ENCODE results near the gene SERPINC1. TPM values are rescaled to one million over a fixed set of nuclear protein-coding genes. Genes with fewer than 3 reads are reported as not detected.
A peak's percentile ranks its signal among the peaks of the same experiment; 100 is the strongest.
"Not testable (repeated sequence)": the region's sequence is repeated elsewhere in the genome, so short reads cannot be mapped to it uniquely, and the experiment has no call there.

Gene SERPINC1
- total RNA-seq, 1 donor from 2014 or later: not detected

DNA sequence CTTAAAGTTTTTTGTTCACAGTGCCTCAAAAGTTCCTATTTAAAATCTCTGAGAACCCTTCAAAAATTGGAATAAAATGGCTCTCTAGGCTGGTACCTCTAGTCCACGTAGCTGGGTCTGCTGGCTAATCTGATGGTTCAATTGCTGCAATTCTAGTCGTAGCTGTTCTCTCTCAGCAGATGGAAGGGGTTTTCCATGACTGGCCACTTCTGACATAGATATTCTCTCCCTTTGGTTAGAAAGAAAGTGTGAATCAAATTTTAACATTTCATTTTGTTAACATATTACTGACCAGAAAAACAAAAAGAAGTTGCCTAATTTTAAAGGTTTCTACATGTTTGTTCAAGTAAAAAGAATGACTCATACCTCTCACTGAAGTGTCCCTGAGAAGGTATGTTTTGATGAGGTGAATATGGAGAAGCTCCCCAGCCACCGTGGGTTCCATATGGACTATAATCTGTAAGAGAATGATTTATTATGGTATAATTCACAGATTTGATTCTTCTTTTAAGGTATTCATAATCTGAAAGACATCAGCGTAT is 29.3 kb upstream of the SERPINC1 start:
- DNase-seq (no peak), ATAC-seq (no peak)
- no peaks in the 10 kb centered on the region for H3K4me1 ChIP-seq
- H3K4me3 ChIP-seq: no peak overlapping the region
- H3K36me3 ChIP-seq: peaks cover 100% of the 10 kb centered on the region
- TF ChIP-seq, protein P1, sequence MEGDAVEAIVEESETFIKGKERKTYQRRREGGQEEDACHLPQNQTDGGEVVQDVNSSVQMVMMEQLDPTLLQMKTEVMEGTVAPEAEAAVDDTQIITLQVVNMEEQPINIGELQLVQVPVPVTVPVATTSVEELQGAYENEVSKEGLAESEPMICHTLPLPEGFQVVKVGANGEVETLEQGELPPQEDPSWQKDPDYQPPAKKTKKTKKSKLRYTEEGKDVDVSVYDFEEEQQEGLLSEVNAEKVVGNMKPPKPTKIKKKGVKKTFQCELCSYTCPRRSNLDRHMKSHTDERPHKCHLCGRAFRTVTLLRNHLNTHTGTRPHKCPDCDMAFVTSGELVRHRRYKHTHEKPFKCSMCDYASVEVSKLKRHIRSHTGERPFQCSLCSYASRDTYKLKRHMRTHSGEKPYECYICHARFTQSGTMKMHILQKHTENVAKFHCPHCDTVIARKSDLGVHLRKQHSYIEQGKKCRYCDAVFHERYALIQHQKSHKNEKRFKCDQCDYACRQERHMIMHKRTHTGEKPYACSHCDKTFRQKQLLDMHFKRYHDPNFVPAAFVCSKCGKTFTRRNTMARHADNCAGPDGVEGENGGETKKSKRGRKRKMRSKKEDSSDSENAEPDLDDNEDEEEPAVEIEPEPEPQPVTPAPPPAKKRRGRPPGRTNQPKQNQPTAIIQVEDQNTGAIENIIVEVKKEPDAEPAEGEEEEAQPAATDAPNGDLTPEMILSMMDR (IDR thresholded peaks at IDR 0.05): no peak
- H3K27me3 ChIP-seq: no peaks in the 10 kb centered on the region
- H3K27ac ChIP-seq: no peak overlapping the region
- no peaks in the 10 kb centered on the region for H3K9me3 ChIP-seq
- intact Hi-C loops (cut with DNase I): no loop called here

DNA sequence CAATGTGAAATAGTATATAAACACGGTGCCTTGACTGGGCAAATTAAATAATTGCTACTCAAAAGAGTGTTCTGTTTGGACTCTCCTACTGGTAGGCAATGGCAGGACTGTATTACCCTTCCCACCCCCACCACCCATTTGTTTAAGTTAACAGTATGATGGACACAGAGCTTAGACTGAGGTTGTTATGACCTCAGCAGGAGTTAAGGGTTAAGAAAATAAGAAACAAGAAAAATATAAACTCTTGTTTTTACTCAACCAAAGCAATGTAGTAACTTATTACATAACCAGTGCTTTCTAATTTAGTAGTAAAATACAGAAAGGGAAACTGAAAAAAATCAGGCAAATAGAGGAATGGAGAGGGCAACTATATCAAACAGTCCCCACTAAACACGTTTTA is 19.9 kb upstream of the SERPINC1 start:
- H3K4me1 ChIP-seq: no peaks in the 10 kb centered on the region
- peaks cover 90% of the 10 kb centered on the region for H3K36me3 ChIP-seq
- ATAC-seq (no peak), DNase-seq (no peak)
- H3K27ac ChIP-seq: no peak overlapping the region
- no peaks in the 10 kb centered on the region for H3K9me3 ChIP-seq
- intact Hi-C loops (cut with DNase I): no loop called here
- no peak overlapping the region for H3K4me3 ChIP-seq
- TF ChIP-seq, protein P1 (IDR thresholded peaks at IDR 0.05): no peak
- H3K27me3 ChIP-seq: no peaks in the 10 kb centered on the region

DNA sequence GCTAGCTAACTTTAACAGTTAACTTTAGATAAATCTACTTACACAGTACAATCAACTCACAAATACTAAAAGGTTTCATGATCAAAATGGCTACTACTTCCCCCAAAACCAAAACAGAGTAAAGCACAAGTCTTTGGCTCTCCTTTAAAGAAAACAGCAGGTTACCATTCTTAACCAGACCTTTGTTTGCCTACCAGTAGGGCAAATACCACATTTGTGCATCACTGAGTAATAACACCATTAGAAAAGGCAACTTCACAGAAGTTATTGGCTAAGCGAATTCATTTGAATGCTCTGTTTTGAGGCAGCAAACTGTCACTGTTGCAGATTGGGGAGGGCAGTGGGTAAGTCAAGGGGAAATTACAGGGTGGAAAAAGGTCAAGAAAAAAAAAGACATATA is 17.3 kb upstream of the SERPINC1 start:
- peaks cover 66% of the 10 kb centered on the region for H3K36me3 ChIP-seq
- ATAC-seq: no peak

DNA sequence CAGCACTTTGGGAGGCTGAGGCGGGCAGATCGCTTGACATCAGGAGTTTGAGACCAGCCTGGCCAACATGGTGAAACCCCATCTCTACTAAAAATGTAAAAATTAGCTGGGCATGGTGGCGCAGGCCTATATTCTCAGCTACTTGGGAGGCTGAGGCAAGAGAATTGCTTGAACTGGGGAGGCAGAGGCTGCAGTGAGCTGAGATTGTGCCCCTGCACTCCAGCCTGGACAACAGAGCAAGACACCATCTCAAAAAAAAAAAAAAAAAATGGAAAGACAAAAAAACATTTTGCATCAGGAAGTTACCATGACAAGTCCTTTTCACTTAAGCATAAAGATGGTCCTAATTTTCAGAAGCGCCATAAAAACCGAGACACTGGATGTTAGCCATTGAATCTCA is 13.4 kb upstream of the SERPINC1 start:
- H3K36me3 ChIP-seq: peaks cover 36% of the 10 kb centered on the region
- H3K4me1 ChIP-seq; H3K27ac ChIP-seq; H3K4me3 ChIP-seq; intact Hi-C loops (cut with DNase I); ATAC-seq; DNase-seq; H3K9me3 ChIP-seq; H3K27me3 ChIP-seq: not testable (repeated sequence)

More for the DNA sequence above, 17.3 kb upstream of the SERPINC1 start:
- no peak for DNase-seq
- Histone ChIP-seq H3K27me3 (no peaks in the 10 kb centered on the region), H3K4me3 (no peak overlapping the region), H3K4me1 (no peaks in the 10 kb centered on the region), H3K9me3 (no peaks in the 10 kb centered on the region), H3K27ac (no peak overlapping the region)
- TF ChIP-seq, protein P1 (IDR thresholded peaks at IDR 0.05): no peak
- intact Hi-C loops (cut with DNase I): no loop called here

DNA sequence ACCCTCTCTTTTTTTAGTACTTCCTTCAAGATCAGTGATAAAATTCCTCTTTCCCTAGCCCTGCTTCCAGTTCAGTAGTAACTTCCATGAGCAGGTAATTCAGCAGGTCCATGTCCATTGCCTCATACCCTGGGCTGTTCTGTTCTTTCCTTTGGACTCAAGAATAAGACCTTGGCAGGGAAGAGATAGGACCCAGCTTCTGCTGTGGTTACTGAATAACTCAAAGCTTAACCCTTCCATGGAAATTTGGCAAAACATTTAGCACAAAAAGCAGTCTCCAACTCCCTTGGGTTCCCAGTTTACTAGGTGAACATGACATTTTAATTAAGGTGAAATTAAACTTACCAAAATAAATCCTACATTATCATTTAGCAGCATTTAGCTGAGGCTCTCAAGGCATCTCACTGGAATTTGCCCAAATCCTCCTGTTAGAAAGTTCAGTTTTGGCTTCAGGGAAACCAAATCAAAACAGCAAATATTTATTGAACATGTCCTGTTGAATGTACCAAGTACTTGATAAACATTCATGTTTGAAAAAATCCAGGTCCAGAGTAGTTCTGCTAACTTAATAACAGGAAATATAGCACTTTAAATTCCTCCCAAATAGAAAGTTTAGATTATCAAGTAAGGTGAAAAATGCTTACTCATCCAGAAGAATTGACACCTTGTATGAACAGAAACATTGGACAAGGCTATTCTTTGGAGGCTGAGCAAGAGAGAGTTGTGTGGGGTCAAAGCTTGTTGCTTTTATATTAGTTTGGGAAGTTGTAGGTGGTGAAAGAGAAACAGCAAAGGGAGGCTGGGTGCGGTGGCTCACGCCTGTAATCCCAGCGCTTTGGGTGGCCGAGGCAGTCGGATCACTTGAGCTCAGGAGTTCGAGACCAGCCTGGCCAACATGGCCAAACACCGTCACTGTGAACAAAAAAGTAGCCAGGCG is 8.4 kb upstream of the SERPINC1 start:
- Histone ChIP-seq H3K27me3 (no peaks in the 10 kb centered on the region), H3K4me1 (no peaks in the 10 kb centered on the region), H3K9me3 (no peaks in the 10 kb centered on the region), H3K4me3 (no peak overlapping the region), H3K27ac (no peak overlapping the region), H3K36me3 (no peaks in the 10 kb centered on the region)
- TF ChIP-seq, protein P1 (IDR thresholded peaks at IDR 0.05): no peak
- ATAC-seq (peak; percentile 54), DNase-seq (no peak)
- intact Hi-C loops (cut with DNase I): no loop called here

DNA sequence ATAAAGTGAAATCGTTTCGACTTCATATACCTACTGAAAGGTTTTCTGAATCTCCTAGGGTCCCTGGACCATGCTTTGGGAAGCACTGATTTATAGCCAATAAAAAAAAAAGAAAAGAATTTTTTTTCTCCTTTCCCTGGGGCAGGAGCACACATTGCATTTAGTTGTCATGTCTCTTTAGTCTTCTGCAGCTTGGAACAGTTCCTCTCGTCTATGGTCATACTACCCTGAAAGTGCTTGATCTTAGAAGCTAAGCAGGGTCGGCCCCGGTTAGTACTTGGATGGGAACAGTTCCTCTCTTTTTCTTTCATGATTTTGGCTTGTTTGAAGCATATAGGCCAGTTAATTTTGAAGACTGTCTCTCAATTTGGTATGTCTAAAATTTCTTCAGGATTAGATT is 3.7 kb upstream of the SERPINC1 start:
- no peaks in the 10 kb centered on the region for H3K36me3 ChIP-seq
- H3K9me3 ChIP-seq: no peaks in the 10 kb centered on the region
- no peak overlapping the region for H3K27ac ChIP-seq
- H3K27me3 ChIP-seq: no peaks in the 10 kb centered on the region
- DNase-seq: no peak
- intact Hi-C loops (cut with DNase I): no loop called here
- no peaks in the 10 kb centered on the region for H3K4me1 ChIP-seq
- H3K4me3 ChIP-seq: no peak overlapping the region
- TF ChIP-seq, protein P1 (IDR thresholded peaks at IDR 0.05): no peak
- no peak for ATAC-seq

Data from upper lobe of right lung (tissue), 1 donor.